HCT116 (cell line): ENCODE results near the gene MAN1A1.

ENCODE experiments used
- ATF3 ChIP-seq: IDR thresholded peaks from 2 replicates; pipeline ENCODE4 v1.6.1; 2012
- CTCF ChIP-seq, 3 experiments: fragments of 200-600 bp in 1 of 3; sonication (generic) in 1 of 3; IDR thresholded peaks in 2 of 3; conservative IDR thresholded peaks in 1 of 3; 2 replicates each; pipeline ENCODE4 v1.5.1; 2012 to 2017; ENCODE audit warnings: low read depth in 2 of 3, low read length in 2 of 3, antibody characterized with exemption in 1 of 3, borderline replicate concordance in 1 of 3, control low read depth in 1 of 3, mild to moderate bottlenecking in 1 of 3, mixed read lengths in 1 of 3, mixed run types in 1 of 3, moderate library complexity in 1 of 3; ENCODE audit not compliant: insufficient read depth in 1 of 3
- ELF1 ChIP-seq: IDR thresholded peaks from 2 replicates; pipeline ENCODE4 v1.6.1; 2012; ENCODE audit warnings: low read depth, borderline replicate concordance
- EZH2 ChIP-seq: fragments of 200-600 bp; sonication (generic); IDR thresholded peaks from 2 replicates; pipeline ENCODE4 v1.6.1; 2017; ENCODE audit warnings: antibody characterized with exemption, mixed run types
- EZH2phosphoT487 ChIP-seq: fragments of 200-600 bp; IDR thresholded peaks from 2 replicates; pipeline ENCODE4 v1.6.1; 2018; ENCODE audit warnings: antibody characterized with exemption, borderline replicate concordance
- JUND ChIP-seq: IDR thresholded peaks from 2 replicates; pipeline ENCODE4 v1.6.1; 2012
- POLR2A ChIP-seq: IDR thresholded peaks from 2 replicates; pipeline ENCODE4 v1.7.0; 2011; ENCODE audit warnings: borderline replicate concordance; ENCODE audit not compliant: insufficient read depth, insufficient read length; ENCODE audit errors: extremely low read depth
- POLR2AphosphoS5 ChIP-seq: IDR thresholded peaks from 2 replicates; pipeline ENCODE4 v1.6.1; 2011; ENCODE audit warnings: mild to moderate bottlenecking, low read depth, low read length, moderate library complexity
- RAD21 ChIP-seq: IDR thresholded peaks from 2 replicates; pipeline ENCODE4 v1.6.1; 2012; ENCODE audit warnings: low read depth, mild to moderate bottlenecking
- SP1 ChIP-seq: IDR thresholded peaks from 2 replicates; pipeline ENCODE4 v1.6.1; 2012; ENCODE audit warnings: low read depth
- SRF ChIP-seq: IDR thresholded peaks from 2 replicates; pipeline ENCODE4 v1.6.1; 2012; ENCODE audit warnings: low read depth
- YY1 ChIP-seq: IDR thresholded peaks from 2 replicates; pipeline ENCODE4 v1.6.1; 2011; ENCODE audit warnings: low read length, low read depth, moderate library complexity, mild to moderate bottlenecking; ENCODE audit not compliant: insufficient replicate concordance; ENCODE audit errors: extremely low read depth
- ZNF274 ChIP-seq: fragments of 200-500 bp; sonication (Bioruptor generic); IDR thresholded peaks from 2 replicates; pipeline ENCODE4 v1.6.1; 2014; ENCODE audit warnings: mild to moderate bottlenecking, low read depth, low read length, inconsistent platforms

GRCh38 chr6:119325559-119326265 is 23.8 kb downstream of the MAN1A1 start:
- TF ChIP-seq CTCF (IDR thresholded peaks at IDR 0.05 in 2 of 3, conservative IDR thresholded peaks at IDR 0.05 in 1 of 3; ENCODE audit: borderline replicate concordance in 1 of 3, insufficient read depth in 1 of 3, low read depth in 2 of 3, low read length in 2 of 3) (no peak), EZH2 (no peak), SRF (no peak), EZH2phosphoT487 (no peak), ELF1 (no peak), ZNF274 (no peak), POLR2A (no peak), RAD21 (no peak), YY1 (no peak), JUND (no peak), POLR2AphosphoS5 (no peak), SP1 (no peak), ATF3 (no peak)
